A172 (cell line): ENCODE measurements around the gene KIAA1217. TPM values are rescaled to one million over a fixed set of nuclear protein-coding genes. Genes with fewer than 3 reads are reported as not detected.
"Not testable (repeated sequence)": the region's sequence is repeated elsewhere in the genome, so short reads cannot be mapped to it uniquely, and the experiment has no call there.

Experiments
- DNase-seq: peaks from one replicate; pipeline ENCODE4 v3.0.0-alpha.2; 2015; ENCODE audit warnings: low spot score
- total RNA-seq: library from RNA; depleted of rRNA; stranded (reverse); fragments of >200 nt; shearing (Covaris generic); gene quantifications from 2 replicates; pipeline ENCODE4 v1.2.3, GENCODE V29; 2014

KIAA1217 gene
- total RNA-seq, 1 experiment from 2014 or later = 4.7 TPM

DNA sequence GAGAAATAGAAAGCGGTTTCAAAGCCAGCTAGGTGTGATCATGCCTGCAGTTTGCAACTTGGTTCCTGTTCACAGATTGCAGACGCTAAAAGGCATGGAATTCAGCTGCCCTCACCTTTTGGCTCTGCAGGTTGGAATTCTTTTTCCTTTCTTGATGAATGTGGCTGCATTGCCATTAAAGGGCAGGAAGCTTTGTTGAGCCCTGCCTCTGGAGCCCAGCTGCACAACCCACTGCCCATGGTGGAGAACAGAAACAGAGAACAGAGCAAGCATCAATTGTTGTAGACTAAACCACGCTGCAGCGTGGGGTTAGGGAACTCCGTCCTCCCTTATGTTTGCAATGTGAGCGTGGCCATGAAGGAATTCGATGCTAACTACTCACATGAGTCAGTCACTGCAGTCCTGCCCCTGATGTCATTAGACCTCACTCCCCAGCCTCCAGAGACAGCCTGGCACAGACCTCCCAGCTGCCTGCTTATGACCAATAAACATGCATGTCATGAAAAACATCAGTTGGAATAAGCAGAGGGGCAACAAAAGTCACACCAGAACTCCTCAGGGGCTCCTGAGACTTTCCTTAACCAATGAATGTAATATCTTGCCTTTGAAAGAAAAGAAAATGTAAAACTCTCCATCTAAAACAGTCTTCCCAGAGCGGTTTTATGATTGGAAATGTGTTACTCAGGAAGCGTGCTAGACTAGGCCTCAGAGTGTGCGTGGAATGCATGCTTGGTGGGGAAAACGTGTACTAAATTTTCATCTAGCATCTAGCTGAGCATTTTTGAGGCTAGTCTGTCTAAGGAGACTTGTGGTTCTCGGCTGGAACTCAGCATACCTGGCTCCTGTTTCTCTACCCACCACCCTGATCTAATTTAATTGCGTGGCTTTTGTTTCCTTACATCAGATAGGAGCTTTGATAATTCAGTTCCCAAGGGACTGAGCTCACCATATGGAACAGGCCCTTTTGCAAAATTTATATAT lies 232.2 kb downstream of the KIAA1217 start:
- DNase-seq = peak; percentile 58

DNA sequence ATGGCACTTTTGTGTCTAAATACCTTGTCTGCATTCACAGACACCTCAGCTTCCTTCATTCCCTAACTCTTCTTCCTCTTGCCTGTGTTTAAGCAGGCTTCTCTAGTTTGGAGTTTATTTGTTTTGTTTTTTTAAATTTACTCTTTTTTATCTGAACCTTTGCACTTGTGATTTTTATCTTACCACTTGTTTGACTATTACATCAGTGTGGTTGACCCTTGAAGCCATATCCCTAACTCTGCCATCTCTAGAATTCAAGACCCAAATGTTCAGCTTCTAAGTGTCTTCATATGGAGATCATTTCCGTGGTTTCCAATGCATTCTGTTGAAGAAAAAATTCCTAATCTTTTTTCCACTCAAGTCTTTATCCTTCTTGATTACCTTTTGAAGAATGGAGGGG lies 233.3 kb downstream of the KIAA1217 start:
- no peak for DNase-seq

DNA sequence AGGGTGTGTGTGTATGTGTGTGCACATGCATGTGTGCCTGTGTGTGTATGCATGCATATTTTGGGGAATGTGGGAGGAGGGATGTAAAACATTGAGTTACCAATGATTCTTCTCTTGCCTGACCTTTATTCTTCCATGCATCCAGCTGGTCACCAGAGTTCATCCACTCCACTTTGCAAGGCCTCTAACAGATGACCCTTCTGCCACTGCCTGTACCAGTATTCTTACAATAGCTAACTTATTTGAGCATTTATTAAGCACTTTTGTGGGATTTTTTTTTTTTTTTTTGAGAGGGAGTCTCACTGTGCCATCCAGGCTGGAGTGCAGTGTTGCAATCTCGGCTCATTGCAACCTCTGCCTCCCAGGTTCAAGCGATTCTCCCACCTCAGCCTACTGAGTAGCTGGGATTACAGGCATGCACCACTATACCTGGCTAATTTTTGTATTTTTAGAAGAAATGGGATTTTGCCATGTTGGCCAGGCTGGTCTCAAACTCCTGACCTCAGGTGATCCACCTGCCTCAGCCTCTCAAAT lies 233.8 kb downstream of the KIAA1217 start:
- not testable (repeated sequence) for DNase-seq

DNA sequence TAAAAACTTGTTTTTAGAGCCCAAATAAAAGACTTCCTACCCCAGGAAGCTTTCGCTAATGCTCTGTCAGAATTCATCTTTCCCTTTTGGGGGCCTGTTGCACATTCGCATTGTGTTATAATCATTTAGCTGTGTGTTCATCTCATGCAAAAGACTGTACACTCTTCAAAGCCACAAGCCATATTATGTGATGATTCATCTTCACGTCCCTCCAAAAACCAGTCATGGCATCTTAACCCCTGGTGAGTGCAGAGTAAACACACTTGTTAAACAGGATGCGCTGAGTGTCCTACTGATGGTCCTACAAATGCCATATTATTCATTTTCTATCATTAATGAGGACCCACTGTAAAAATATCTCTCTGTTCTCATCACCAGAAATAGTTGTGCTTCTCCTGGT lies 235.4 kb downstream of the KIAA1217 start:
- DNase-seq = peak; percentile 91

DNA sequence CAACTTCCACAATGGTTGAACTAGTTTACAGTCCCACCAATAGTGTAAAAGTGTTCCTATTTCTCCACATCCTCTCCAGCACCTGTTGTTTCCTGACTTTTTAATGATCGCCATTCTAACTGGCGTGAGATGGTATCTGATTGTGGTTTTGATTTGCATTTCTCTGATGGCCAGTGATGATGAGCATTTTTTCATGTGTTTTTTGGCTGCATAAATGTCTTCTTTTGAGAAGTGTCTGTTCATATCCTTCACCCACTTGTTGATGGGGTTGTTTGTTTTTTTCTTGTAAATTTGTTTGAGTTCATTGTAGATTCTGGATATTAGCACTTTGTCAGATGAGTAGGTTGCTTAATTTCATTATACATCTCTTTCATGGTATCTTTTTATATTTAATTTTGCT lies 237.0 kb downstream of the KIAA1217 start:
- not testable (repeated sequence) for DNase-seq

DNA sequence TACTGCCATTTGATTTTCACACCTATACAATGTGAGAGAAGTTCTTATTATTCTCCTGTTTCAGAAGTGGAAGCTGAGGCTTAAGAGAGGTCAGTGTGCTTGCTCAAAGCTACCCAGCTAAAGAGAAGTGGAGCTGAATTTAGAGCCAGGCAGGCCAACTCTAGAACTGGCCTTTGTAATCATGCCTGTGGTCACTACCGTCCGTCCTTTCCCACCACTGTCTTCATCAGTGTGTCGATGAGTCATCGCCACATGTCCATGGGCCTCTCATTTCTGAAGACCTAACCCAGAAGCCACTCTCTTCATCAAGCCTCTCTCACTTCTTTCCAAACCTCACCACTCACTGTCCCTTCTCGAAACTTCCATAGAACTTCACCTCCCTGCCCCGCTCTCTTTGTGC lies 237.8 kb downstream of the KIAA1217 start:
- peak; percentile 92 for DNase-seq

DNA sequence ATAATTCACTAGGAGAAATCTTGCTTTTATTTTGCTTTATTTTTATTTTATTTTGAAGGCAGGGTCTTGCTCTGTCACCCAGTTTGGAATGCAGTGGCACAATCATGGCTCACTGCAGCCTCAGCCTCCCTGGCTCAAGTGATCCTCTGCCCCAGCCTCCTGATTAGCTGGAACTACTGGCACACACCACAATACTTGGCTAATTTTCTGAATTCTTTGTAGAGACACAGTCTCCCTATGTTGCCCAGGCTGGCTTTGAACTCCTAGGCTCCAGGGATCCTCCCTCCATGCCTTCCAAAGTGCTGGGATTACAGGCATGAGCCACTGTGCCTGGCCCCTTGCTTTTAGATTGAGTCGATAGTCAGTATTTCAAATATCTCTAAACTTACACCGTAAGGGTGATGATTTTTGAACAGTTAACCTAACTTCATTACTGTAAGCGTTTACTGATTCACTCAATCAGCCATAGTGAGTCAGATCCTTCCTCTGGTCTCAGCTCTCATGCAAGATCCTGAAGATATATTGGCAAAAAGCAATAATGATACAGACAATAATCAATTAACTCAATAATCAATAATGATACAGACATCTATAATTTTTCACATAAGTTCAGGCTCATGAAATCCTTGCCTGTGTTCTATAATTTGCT lies 239.5 kb downstream of the KIAA1217 start:
- no peak for DNase-seq

DNA sequence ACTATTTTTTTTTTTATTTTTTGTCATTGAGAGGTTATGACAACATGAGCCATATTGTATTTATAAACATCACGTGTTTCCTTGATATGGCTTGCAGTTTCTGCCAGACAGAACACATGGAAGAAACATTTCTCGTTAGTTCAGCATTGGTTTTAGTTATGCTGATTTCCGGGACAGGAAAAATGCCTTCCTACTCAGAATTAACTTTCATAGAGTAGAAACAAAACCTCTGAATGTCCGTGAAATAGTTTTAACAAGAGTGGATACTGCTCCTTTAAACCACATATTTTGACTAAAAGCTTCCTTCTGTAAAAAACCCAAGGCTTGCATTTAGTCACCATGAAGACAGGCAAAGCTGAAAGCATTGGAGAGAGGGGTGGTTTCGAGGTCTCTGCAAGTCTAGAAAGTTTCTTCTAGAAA lies 240.4 kb downstream of the KIAA1217 start:
- DNase-seq = no peak

DNA sequence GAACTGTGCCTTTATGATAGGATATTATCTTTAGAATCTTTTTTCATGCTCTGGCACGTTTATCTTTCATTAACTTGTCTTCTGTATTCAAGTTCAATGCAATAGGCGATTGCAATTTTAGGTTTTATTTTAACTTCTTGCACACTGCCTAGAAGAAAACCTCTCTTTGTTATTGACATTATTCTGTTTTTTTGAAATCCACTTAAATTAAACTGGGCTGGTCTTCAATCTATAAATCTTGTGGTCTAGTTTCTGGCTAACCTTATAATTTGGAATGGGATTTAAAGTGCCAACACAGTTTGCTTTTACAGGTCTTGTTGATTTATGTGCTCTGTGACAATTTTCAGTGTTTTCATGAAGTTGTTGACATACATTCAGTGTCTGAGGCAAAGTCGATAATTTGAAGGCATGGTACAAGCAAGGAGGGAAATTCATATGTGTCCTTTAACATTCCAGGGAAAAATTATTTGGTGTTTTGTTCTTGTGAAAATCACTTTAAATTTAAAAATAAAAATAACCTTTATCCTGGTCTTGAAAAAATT lies 240.9 kb downstream of the KIAA1217 start:
- DNase-seq = no peak

DNA sequence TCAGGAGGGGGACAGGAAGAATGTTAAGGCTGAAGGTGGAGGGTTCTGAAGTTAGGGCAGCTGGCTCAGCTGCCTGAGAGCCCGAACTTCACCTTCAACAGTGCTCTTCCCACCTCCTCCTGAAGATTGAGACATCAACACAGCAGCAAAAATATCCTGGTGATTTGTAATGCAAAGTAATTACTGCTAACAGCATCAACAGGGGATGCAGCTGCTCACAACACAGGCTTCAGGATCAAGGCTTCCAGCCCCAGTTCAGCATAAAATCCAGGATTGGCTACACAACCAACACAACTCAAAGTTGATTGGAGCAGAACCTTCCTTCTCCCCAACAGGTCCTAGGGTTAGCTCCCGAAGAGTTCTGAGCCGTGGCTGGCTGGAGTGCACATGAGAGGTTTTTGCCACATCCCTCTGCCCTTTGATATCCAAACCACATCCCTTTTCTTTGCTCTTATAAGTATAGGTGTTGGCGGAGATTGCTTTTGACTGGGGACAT lies 242.4 kb downstream of the KIAA1217 start:
- DNase-seq = no peak

DNA sequence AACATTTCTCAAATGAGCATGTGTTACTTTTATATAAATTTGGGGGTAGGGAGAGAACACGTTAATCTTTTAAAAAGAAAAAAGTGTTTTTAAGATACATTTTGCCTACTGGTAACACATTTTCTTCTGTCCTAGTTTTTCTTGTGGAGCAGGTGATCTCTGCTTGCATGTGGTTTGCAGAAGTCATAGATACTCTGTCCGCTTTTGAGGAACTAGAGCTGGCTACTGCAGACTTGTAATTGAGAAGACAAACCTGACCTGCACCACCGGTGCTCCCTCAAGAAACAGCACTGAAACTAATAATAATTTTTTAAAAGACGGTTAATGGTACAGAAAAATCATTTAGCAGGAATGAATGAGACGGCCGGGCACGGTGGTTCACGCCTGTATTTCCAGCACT lies 243.1 kb downstream of the KIAA1217 start:
- DNase-seq = no peak

DNA sequence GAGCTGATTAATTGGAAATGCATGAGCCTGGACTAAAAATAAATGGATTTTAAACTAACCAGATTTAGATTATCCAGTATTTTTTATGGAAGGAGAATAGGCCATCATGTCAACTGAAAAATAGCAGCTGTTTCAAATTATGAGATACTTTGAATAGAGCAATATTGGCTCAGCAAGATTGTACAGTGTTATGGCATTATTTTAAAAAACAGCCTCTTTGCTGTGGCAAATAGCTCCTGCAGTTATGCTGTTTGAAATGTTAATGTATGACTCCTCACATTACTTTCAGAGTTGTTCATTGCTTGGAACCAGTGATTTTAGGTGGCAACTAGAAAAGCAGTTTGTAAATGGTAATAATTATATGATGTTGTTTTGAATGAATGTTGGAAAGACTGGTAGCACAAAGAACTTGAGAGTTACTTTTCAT lies 244.5 kb downstream of the KIAA1217 start:
- no peak for DNase-seq

DNA sequence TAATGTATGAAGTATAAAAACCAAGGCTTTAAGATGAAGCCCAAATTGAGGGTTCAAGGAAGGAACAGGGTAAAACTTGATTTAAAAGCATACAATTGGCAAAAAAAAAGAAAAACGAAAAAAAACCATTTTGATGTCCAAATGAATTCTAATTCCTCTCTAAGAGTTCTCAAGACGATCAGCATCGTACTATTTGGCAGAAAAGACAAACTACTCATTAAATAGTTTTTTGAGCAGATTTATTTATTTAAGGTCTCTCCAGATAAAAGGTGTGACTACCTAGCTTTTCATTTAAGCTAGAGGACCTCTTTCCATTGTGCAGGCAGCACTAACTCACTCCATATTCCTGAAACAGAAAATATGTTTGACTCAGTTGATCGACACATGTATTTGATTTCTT lies 245.0 kb downstream of the KIAA1217 start:
- DNase-seq = no peak

DNA sequence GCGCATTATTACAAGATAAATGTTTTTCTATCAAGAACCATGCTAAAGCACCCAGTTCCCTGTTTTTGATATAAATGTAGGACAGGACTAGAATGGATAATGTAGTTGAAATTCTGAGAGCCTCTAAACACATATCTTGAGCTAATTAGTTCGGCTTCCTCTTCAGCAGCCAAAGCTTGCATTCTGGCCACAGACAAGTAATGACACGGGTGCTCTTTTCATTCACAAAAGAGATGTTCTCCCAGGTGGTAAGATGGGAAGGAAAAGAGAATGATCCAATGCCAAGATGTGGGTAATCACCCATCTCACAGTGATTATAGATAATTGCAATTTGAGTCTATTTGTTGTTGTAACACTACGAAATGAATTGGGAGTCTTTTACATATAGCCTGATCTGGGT lies 246.5 kb downstream of the KIAA1217 start:
- no peak for DNase-seq

DNA sequence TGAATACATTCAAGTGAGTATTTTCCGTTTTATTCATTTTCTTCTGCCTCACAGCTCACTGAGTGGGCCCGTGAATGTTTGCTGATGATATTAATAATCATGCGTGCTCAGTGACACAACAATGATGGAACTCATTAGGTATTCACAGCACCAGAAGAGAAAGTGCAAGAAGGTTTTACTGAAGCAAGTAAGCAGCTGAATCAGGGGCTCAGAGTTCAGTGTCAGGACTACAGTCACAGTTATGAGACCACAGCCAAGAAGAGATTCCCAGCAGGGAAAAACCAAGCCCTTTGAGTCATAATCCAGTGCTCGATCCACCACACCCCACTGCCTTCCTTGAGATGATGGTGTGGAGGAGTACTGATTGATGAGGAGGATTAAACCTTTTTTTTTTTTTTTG lies 247.4 kb downstream of the KIAA1217 start:
- peak; percentile 96 for DNase-seq

DNA sequence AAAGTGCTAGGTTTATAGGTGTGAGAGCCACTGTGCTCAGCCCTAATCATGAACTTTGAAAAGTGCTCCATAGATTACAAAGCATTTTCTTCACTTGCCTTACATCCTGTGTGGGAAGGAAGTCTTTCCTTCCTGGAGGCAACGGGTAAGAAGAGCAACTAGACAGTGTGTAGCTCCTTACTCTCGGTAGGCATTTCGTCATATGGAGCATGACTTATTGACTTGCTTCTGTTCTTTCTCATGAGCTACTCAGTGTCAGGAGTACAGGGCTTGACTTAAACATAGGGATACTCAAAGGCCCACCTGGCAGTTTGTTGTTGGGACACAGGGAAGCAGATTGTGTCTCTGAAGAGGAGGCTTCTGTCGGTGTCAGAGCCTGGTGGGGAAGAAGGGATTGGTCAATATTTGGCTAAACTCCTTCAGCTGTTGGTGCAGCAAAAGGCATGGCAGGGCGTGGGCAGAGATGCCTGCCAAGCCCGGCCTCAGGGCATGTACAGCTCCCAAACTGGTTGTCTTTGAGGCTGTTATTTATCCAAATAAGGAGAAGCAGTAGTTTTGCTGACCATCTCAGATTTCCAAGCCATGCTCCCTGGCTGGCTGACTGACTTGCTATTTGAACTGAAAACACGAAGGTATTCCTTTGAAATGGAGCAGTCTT lies 248.9 kb downstream of the KIAA1217 start:
- no peak for DNase-seq

DNA sequence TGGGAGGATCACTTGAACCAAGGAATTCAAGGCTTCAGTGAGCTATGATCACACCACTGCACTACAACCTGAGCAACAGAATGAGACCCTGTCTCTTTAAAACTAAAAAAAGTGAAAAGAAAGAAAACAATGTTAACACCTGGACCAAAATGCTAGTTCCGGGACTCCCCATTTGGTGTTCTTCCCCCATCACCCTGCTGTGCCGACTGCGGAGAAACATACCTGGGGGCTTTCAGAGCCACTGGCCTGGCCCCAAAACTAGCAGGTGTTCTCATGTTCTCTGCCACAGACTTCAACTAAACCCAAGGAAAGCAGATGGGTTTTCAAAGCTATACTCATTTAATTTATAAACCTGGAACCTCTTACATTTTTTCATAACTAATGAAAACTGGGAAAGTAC lies 250.9 kb downstream of the KIAA1217 start:
- no peak for DNase-seq

DNA sequence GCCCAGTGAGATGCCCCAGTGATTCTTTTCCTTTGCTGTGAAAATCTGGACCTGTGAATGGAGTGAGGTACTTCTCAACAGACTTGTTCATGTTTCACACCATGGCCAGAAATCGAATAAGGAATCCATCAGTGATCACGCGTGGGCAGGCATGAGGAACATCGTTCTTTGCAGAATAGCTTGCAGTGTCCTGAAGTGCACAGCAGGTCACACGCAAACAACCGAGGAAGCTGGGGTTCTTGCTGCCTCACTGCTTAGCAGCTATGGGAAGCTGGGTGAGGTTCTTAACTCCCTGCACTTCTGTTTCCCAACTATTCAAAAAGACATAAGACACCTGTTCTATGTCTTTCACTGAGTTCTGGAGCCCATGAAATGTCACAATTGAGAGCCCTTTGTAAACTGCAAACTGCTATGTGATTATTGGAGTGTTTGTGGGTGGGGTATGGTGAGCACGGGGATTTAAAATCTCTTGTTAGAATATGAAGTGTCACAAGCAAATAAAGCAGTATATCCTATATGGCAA lies 253.4 kb downstream of the KIAA1217 start:
- DNase-seq = no peak

DNA sequence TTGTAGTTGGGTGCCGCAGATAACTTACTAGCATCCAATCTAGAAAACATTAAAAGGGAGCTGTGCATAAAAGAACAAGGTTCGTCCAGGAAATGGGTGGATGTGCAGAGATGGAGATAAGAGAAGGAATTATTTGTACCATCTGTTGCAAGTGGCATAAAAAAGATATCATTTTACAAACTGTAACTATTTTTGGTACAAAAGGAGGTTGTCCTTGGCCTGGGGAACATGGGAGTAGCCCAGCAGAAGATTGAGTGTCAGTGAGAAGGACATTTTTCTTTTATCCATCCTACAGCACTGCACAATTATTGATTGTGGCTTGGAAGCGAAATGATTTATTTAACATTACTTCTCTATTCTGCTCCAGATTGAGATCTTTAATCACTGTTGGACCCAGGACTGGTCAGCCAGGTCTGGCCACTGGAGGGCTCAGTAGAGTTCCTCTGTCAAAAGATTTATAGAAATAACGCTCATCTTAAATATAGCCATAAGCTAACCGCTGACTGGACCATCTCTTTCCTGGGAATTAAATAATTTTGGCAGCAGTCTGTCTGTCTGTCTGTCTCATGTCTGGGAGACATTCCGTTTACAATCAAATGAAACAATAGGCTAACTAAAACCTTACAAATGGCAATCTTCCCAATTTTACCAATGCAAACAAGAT lies 254.1 kb downstream of the KIAA1217 start:
- DNase-seq = no peak

DNA sequence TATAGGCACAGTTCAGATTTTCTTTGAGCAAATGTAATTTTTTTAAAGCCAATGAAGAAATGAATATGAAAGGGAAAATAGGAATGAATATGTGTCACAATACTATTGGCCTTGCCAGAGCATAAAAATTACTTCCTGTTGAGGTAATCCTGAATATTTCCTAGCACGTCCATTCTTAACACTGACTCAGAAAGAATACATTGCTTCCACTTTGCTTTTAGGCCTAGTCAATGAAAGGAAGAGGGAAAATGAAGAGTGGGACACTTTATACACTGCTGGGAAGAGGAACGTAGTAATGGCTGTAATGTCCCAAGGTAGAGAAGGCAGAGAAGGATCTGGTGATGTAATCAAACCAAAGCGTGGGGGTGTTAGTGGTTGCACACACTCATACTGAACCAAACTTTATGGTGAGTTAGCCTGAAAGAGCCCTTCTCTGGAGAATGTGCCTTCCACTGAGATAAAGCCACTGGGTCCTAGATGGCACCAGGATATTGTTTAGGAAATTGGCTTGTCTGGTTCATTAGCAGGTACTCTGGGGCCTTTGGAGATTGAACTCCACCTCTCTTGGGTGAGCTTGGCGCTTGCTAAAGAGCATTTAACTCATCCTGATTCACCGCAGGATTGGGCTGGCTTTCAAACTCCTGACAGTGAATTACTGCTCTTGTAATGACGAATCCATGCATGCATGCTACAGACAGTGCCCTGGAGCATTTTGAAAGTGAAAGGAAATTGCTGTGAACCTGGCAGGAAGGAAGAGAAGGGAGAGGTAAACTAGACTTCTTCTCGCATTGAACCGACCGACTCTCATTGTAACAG lies 254.9 kb downstream of the KIAA1217 start:
- DNase-seq = peak; percentile 97
